ENCODE results near the gene BTBD3.
A peak's percentile ranks its signal among the peaks of the same experiment; 100 is the strongest.

BTBD3 gene

DNA sequence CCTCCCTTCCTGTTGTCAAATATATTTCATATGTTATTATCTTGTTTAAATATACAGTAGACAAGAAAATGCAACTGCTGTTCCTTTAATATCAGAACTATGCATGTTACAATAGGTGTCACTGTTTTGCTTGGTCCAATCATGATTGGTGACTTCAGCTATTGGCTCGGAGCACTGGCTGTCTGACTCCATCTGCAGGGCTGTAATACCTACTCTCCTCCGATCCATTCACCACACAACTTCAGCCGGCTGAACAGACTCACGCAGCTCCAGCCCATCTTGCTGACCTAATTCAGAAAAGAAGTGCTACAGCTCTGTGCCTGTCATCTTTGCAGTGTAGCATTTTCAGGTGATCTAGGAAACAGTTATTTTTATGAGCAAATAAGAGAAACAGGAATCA lies at the start of gene BTBD3:
BTBD3 (plus strand) TSS at position 231 of the 400 bp plus-strand sequence. CDS start 383 bp downstream, outside the sequence.
- peak in 31 of 56 donors; percentile 15 to 68 (median 44) for DNase-seq

- no peak for DNase-seq
Observed at GRCh38 chr20:11869641-11870040, 48.1 kb upstream of the BTBD3 start.

- DNase-seq = no peak
Observed at GRCh38 chr20:11870411-11870810, 47.3 kb upstream of the BTBD3 start.

GRCh38 chr20:11876555-11876954 lies 41.1 kb upstream of the BTBD3 start:
- no peak for DNase-seq

- no peak for DNase-seq
Observed at GRCh38 chr20:11880680-11881079, 37.0 kb upstream of the BTBD3 start.

DNA sequence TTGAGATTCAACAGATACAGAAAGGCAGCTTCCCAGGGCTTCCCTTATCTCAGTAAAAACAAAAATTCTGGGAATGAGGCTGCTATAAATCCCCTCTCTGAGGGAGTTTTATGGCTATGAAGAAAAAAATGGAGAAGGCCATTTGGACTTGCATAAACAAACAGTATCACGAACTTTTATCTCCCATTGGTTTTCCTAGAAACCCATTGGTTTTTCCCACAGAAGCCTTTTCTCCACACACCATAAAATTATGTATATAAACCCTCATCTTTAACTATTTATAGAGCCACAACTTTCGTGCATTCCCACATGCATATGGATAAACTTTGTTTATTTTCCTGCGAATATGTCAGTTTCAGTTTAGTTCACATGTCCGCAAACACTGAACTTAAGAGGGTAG lies 36.2 kb upstream of the BTBD3 start:
- DNase-seq = no peak

DNA sequence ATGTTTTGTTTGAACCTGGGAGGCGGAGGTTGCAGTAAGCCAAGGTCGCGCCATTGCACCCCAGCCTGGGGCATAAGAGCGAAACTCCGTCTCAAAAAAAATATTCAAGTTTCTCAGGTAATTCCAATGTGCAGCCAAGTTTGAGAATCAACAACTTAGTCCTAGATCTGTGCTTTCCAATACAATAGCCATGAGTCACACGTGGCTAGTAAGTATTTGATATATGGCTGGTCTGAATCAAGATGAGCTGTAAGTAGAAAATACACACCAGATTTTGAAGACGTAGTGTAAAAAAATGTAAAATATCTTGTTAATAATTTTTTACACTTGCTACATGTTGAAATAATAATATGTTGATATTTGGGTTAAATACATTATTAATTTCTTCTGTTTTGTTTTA lies 35.0 kb upstream of the BTBD3 start:
- no peak for DNase-seq

DNA sequence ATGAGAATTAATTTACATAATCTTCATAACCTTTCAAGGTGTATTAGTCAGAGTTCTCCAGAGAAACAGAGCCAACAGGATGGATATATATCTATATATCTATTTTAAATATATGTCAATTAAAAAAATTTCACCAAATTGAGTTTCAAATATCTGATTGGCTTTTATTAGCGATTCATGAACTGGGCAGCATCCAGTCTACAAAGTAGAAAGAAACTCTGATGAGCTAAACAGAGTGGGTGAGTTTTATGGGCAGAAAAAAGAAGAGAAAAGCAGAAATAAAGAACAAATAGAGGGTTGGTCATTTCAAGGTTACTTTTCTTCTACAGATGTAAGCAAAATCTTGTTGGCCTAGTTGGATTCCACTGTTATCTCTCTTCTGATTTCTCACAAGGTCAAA lies 29.0 kb upstream of the BTBD3 start:
- DNase-seq = no peak

GRCh38 chr20:11890331-11891076 lies 27.2 kb upstream of the BTBD3 start:
- DNase-seq = peak in 55 of 56 donors; percentile 72 to 97 (median 92)

- peak in 47 of 56 donors; percentile 6 to 82 (median 58) for DNase-seq
Observed at GRCh38 chr20:11891077-11891775, 26.5 kb upstream of the BTBD3 start.

DNA sequence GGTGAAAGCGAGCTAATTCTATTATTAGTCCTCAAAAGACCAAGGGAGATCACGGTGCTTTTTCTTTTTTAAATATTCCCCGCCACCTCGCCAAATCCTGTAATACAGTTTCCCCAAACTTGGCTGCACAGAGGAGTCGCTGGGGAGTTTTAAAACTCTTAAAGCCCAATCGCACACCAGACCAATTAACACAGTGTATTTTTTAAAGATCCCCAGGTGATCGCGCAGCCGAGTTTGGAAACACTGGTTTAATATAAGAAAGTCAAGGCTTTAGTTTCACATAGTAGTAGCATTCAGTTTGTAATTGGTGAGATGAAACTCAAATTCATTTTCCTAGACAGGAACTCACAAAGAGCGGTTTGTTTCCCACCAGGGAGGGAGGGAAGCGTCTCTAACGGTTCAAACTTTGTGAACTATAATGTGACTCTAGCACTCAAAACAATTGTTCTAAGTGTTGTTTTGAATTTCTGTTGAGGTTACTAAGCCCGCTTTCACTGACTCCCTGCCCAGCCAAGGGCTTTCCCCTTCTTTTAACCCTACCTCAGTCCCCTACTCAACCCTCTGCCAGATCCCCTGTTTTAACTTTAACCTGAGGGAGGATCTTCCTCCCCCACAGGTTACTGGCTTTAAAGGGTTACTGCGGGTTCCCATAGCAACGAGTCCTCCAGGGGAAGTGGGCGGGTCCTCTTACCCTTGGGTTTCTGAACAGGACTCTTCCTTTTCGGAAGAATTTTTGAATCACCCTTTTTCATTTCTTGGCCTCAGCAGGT lies 25.7 kb upstream of the BTBD3 start:
- peak in 32 of 56 donors; percentile 1 to 71 (median 22) for DNase-seq

DNA sequence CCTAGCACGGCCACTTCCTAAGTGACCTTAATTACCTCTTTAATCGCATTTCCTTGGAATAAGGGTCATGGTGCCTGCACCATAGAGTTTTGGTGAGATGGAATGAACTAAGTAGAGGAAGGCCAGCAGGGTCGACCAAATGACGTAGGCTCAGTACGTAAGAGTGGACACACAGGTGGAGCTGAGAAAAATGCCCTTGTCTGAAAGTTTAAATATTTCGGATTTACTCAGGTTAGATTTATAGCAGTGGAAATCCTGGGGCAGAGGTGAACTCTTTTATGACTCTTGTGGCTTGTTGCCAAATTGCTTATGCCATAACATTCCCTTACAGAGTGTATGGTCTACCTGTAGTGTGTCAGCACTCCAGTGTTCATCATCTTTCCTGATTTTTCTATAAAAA lies 23.6 kb upstream of the BTBD3 start:
- DNase-seq = no peak

DNA sequence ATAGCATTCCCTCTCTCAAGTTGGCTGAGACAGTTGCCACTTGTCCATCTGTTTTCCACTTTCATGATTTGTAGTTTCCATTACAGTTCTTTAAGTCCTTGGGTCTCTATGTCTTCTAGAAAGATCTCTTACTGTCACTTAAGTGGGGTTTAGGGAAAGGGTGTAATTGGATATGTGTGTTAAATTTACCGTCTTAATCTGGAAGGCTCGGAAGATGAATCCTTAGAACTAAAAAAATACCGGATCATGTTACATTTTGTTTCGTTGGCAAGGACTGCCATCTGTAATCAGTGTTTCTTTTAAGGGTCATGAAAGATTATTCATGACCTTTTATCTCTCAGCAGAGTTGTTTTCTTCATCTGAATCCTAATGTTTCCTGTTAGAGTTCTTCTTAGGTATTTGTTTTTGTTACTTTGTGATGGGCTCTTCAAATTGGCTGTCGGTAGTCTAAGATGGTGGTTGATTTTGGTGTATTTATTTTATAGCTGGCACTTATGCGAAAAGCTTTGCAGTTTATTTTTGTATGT lies 21.8 kb upstream of the BTBD3 start:
- no peak for DNase-seq

DNA sequence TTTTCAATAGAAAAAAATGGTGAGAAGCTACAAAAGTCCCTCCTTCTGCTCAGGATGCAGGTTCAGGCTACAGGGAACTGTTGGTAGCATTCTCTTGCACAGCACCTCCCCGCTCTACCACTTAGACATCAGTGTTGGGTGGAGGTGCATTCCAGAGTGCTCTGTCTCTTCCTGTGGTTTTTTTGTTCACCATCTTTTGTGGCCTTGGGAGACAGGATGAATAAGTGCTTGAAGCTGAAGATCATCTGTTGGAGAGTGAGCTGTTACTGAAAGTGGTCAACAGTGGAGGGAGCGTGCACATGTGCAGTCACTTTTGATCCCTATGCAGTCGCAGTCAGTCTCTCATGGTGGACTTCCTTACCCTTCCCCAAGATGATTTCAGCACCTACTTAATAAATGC lies 16.6 kb upstream of the BTBD3 start:
- DNase-seq = no peak

DNA sequence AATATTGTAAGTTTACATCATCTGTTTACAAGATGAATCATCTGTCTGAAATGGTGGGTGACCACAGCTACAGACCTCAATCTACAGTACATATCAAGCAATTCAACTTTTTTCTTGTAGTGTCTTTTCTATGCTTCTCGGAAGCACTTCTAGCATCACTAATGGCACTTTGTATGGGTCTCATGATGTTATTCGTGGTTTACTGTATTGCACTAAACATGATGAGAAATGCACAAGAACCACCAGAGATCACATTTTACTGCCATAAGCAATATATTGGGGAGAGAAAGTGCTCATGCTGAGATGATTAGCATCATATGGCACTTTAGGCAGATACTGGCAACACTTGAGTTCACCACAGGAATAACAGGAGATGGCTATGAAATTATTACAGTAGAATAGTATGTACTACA lies 15.4 kb upstream of the BTBD3 start:
- no peak for DNase-seq

GRCh38 chr20:11905460-11906179 lies 12.1 kb upstream of the BTBD3 start:
- no peak for DNase-seq

GRCh38 chr20:11906626-11907480 lies 10.8 kb upstream of the BTBD3 start:
- no peak for DNase-seq

- no peak for DNase-seq
Observed at GRCh38 chr20:11907621-11908020, 10.1 kb upstream of the BTBD3 start.

DNA sequence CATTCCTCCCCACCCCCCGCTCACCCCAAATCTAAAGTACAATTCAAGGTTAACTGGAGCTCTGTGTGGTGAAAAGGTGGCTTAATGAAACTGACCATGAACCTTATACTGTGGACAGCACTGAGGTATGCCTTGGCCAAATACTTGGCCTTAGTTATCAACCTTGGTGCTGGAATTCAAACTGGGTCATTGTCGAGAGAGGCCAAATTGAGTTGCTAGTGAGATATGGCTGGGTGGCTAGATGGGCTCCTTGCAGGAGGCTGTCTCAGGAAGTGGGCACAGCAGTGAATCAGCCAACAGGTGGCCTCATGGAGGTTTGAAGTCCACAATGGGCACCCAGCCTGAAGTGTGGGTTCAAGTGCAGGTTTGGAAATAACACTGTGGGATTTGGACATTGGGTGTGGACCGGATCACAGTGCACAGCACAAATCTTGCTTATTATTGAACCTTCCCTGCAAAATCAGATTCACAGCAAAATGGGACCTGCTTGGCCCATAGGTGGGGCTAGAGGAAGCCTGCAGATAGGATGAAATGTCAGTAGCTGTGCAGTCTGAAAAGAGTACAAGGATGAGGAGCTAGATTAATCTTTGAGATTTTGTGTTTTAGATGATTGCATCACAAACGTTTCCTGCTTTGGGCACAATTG lies 5.6 kb upstream of the BTBD3 start:
- DNase-seq = peak in 5 of 56 donors; percentile 8 to 26 (median 21)
